ENCODE results near the gene CCDC50.
A peak's percentile ranks its signal among the peaks of the same experiment; 100 is the strongest.

Gene CCDC50, protein sequence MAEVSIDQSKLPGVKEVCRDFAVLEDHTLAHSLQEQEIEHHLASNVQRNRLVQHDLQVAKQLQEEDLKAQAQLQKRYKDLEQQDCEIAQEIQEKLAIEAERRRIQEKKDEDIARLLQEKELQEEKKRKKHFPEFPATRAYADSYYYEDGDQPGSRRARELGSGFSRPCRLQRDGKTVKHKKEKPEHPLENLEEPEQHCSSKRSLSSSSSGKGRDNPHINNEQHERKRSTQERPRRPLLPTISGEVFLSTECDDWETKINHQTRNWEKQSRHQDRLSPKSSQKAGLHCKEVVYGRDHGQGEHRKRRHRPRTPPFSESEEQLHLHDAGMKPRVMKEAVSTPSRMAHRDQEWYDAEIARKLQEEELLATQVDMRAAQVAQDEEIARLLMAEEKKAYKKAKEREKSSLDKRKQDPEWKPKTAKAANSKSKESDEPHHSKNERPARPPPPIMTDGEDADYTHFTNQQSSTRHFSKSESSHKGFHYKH

DNA sequence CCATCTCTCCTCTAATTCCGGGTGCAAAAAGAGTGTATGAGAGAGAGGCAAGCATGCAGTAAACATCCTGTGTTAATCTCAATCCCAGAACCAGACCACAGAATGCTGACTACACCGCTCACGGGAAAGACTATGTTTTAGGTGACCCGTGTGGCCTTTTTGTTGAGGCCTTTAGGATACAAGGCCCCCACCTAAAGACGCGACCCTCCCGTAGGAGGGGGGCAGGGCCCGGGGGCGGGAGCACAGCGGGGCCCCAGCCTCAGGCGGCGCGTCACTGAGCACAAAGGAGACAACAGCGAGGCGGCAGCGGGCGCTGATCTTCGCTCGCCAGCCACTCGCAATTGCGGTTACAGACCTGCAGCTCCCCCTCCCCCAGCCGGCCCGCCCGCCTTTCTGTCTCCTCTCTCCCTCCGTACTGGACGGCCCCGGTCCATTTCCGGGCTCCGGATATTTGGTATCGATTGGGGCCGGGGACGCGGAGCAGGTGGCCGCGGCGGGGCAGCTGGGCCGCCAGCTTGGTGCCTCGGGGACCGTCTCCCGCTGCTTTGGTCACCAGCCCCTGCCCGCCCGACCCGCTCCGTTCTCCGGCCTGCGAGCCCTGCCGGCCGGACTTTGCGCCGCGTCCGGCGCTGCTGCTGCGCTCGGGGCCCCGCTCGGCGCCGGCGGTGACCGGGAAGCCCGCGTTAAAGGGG is at the start of gene CCDC50:
Gene CCDC50 (plus strand): TSS at position 433 of the 692 bp plus-strand sequence. CDS start 281 bp downstream, outside the sequence.
- DNase-seq = peak; percentile 79

DNA sequence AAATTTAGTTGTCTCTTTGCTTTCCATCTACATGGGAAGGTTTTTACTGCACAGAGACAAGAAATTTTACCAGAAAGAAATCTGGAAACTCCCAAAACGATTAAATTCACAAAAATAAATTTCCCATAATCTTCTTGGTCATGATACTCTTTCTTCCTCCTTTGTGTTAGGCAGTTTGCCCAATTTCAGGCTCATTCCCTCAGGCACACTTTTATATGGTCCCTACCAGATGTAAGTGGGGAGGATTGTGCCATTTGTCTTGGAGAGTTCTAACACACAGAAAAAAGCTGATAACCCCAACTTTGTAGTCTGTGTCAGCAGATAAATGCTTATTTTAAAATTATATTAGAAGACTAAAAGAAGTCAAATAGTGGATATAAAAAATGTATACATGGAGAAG is 49.1 kb upstream of the CCDC50 start:
- DNase-seq = no peak

- DNase-seq = no peak
Observed at GRCh38 chr3:191280882-191281281, 48.3 kb upstream of the CCDC50 start.

- no peak for DNase-seq
Observed at GRCh38 chr3:191282251-191283185, 46.7 kb upstream of the CCDC50 start.

- DNase-seq = no peak
Observed at GRCh38 chr3:191283400-191283799, 45.8 kb upstream of the CCDC50 start.

- peak; percentile 27 for DNase-seq
Observed at GRCh38 chr3:191290311-191291025, 38.7 kb upstream of the CCDC50 start.

DNA sequence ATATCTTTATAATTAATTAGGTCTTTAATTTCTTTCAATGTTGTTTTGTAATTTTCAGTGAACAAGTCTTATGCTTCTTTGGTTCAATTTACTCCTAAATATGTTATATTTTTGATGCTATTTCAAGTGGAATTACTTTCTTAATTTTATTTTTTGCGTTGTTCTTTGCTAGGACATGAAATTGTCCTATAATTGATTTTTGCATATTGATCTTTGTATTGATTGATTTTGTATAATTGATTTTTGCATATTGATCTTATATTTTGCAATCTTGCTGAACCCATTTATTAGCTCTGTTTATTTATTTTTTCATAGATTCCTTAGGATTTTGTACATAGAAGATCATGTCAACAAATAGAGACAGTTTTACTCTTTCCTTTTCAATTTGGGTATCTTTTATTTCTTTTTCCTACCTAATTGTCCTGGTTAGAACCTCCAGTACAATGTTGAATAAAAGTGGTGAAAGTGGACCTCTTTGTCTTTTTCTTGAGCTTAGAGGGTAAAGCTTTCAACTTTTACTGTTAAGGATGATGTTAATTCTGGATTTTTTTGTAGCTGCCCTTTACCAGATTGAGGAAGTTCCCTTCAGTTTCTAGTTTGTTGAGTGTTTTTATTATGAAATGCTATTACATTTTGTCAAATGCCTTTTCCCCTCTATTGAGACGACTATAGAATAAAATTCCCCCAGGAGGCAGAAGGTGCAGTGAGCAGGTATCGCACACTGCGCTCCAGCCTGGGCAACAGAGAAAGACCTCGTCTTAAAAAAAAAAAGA is 36.8 kb upstream of the CCDC50 start:
- DNase-seq = no peak

GRCh38 chr3:191294291-191294690 is 34.9 kb upstream of the CCDC50 start:
- no peak for DNase-seq

- no peak for DNase-seq
Observed at GRCh38 chr3:191296041-191296541, 33.1 kb upstream of the CCDC50 start.

- DNase-seq = no peak
Observed at GRCh38 chr3:191298846-191299245, 30.3 kb upstream of the CCDC50 start.

DNA sequence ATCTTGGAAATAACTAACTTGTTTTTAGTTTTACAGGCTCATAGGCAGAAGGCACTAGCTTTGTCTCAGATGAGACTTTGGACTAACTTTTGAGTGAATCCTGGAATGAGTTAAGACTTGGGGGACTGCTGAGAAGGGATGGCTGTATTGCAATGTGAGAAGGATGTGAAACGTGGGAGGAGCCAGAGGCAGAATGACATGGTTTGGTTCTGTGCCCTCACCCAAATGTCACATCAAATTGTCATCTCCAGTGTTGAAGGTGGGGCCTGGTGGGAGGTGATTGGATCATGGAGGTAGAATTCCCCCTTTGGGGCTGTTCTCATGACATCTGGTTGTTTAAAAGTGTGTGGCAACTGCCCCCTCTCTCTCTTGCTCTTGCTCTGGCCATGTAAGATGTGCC is 28.8 kb upstream of the CCDC50 start:
- DNase-seq = no peak

- no peak for DNase-seq
Observed at GRCh38 chr3:191301017-191301416, 28.2 kb upstream of the CCDC50 start.

- DNase-seq = no peak
Observed at GRCh38 chr3:191301782-191302411, 27.3 kb upstream of the CCDC50 start.

GRCh38 chr3:191302451-191302850 is 26.7 kb upstream of the CCDC50 start:
- DNase-seq = no peak

DNA sequence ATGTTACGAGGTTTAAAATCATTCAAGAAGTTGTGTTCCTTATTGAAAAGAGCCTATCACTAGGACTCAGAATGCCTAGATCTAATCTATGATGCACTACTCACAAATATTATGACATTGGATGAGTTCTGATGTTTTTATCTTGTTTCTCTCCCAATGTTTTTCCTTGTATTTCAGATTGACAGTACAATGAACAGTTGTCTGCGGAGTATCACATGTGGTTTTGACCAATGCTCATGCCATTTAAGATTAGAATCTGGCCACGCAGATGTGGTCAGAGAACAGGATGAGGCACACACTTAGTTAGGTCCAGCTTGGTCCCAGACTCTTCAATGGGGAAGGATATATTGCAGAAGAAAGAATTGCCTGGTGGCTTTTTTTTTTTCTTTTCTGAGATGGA is 25.6 kb upstream of the CCDC50 start:
- no peak for DNase-seq

DNA sequence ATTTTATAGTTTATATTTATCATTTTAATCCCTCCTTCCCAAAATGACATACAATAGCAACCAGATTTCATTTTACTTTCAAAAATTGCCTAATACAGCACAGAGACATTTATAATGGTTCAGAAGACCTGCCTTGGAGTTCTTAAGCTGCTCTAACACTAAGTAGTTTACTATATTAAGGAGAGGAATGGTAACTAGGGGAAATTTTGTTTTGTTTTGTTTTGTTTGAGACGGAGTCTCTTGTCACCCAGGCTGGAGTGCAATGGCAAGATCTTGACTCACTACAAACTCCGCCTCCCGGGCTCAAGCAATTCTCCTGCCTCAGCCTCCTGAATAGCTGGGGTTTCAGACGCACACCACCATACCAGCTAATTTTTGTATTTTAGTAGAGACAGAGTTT is 22.8 kb upstream of the CCDC50 start:
- no peak for DNase-seq

DNA sequence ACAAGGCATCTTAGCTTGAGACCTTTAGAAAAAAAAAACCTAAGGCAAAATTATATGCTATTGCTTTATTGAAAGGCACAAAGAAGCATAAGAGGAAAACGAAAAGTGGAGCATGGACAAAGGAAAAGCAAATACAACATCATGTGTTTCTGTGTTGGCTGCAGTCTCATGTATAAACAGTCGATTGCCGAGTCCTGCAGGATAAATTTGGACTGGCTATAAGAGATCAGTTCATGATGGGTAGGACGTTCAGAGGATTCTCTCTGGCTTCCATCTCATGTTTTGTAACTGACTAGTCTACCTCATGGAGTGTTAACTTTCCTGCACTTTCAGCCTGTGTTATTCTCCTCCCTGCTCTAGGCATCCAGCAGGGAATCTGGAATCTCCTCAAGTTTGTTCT is 21.9 kb upstream of the CCDC50 start:
- no peak for DNase-seq

DNA sequence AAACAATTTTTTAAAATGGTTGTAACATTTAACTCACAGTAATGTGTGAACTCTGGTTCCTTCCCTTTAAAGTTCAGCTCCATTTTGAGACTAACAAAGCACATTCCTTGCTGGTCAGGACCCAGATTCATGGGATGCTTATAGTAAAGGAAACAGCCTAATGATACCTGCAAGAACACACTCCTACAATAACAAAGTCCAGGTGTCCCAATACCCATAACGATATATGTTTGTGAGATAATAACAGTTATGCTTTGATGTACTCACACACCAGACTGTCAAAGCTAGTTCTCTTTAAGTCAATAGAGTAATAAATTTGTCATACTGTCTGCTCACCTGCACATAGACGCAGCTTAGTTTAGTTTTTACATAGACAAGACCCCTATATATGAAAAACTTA is 15.9 kb upstream of the CCDC50 start:
- no peak for DNase-seq

DNA sequence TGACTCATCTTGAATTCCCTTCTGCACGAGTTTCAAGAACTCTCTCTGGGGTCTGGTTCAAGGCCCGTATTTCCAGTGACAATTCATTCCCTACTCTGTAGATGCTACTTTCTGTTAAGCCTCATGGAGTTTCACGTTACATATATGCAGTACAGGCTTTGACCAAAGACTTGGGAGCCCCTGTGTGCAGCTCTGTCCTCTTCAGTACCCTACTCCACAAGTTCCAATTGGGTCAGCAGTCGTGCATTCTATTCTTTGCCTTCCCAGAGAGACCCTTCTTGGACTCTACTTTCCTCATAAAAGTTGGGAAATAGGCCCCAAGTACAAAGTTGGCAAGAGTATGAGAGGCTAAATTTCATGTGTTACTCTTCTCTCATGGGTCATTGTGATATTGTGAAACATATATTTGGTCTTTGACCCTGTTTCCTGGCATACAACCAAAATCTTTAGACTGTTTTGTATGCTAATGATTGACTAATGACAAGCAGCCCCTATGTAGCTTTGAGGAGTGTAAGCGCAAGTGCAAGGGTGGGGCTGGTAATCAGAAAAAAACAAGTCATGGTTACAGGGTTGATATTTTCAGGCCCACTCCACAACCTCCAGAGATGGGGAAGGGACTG is 15.0 kb upstream of the CCDC50 start:
- no peak for DNase-seq

GRCh38 chr3:191316876-191317603 is 12.2 kb upstream of the CCDC50 start:
- DNase-seq = no peak
